SK-N-SH treated with all-trans-retinoic acid at 6 μM for 48 hours (cell line): ENCODE results near the gene MAPK8IP3.

Experiments used
- ATAC-seq: fragments of 200-7000 bp; cut with Tn5 transposase; 3 replicates; pipeline ENCODE4 v1.9.1; 2020; ENCODE audit warnings: mild to moderate bottlenecking, moderate library complexity
- BACH2 ChIP-seq: fragments of 250-450 bp; sonication (Bioruptor Pico); IDR thresholded peaks from 2 replicates; pipeline ENCODE4 v1.9.0; 2021; ENCODE audit warnings: mild to moderate bottlenecking, borderline replicate concordance
- CSDC2 ChIP-seq: fragments of 250-450 bp; sonication (Bioruptor Pico); IDR thresholded peaks from 2 replicates; pipeline ENCODE4 v1.5.0; 2020; ENCODE audit warnings: mild to moderate bottlenecking, moderate library complexity
- ESRRG ChIP-seq: fragments of 250-450 bp; sonication (Bioruptor Pico); IDR thresholded peaks from 2 replicates; pipeline ENCODE4 v1.6.1; 2021; ENCODE audit warnings: mild to moderate bottlenecking
- GLIS3 ChIP-seq: fragments of 250-450 bp; sonication (Bioruptor Pico); IDR thresholded peaks from 2 replicates; pipeline ENCODE4 v1.5.0; 2020; ENCODE audit warnings: mild to moderate bottlenecking, moderate library complexity
- ISL1 ChIP-seq: fragments of 250-450 bp; sonication (Bioruptor Pico); IDR thresholded peaks from 2 replicates; pipeline ENCODE4 v2.1.2; 2022; ENCODE audit warnings: mild to moderate bottlenecking, moderate library complexity
- PPARA ChIP-seq: fragments of 250-450 bp; sonication (Bioruptor Pico); IDR thresholded peaks from 2 replicates; pipeline ENCODE4 v1.5.0; 2020; ENCODE audit warnings: mild to moderate bottlenecking, borderline replicate concordance
- RARB ChIP-seq: fragments of 250-450 bp; sonication (Bioruptor Pico); IDR thresholded peaks from 2 replicates; pipeline ENCODE4 v1.8.0; 2021; ENCODE audit warnings: mild to moderate bottlenecking, moderate library complexity
- SNAI2 ChIP-seq: fragments of 250-450 bp; sonication (Bioruptor Pico); IDR thresholded peaks from 2 replicates; pipeline ENCODE4 v1.5.0; 2020; ENCODE audit warnings: mild to moderate bottlenecking, moderate library complexity
- TCF4 ChIP-seq: fragments of 250-450 bp; sonication (Bioruptor Pico); IDR thresholded peaks from 2 replicates; pipeline ENCODE4 v1.8.0; 2021; ENCODE audit warnings: mild to moderate bottlenecking, moderate library complexity, borderline replicate concordance
- TOX ChIP-seq: fragments of 250-450 bp; sonication (Bioruptor Pico); IDR thresholded peaks from 2 replicates; pipeline ENCODE4 v1.8.0; 2021; ENCODE audit warnings: mild to moderate bottlenecking, moderate library complexity, borderline replicate concordance
- ZC3H10 ChIP-seq: fragments of 250-450 bp; sonication (Bioruptor Pico); IDR thresholded peaks from 2 replicates; pipeline ENCODE4 v1.5.1; 2021; ENCODE audit warnings: mild to moderate bottlenecking, moderate library complexity
- ZNF565 ChIP-seq: fragments of 450-650 bp; formaldehyde crosslinking; conservative IDR thresholded peaks from 2 replicates; pipeline ENCODE4 v1.5.0; 2020; ENCODE audit warnings: low read depth, mild to moderate bottlenecking, moderate library complexity
- ZNF70 ChIP-seq: fragments of 450-650 bp; formaldehyde crosslinking; IDR thresholded peaks from 2 replicates; pipeline ENCODE4 v1.5.0; 2020; ENCODE audit warnings: mild to moderate bottlenecking, moderate library complexity
- ZNF8 ChIP-seq: fragments of 450-650 bp; formaldehyde crosslinking; IDR thresholded peaks from 2 replicates; pipeline ENCODE4 v1.5.0; 2020; ENCODE audit warnings: mild to moderate bottlenecking, moderate library complexity
- TF ChIP-seq, protein P1 (sequence below): fragments of 250-450 bp; sonication (Bioruptor Pico); IDR thresholded peaks from 2 replicates; pipeline ENCODE4 v1.5.1; 2020; ENCODE audit warnings: low read depth, mild to moderate bottlenecking, moderate library complexity
- TF ChIP-seq, protein P2 (sequence below): fragments of 250-450 bp; sonication (Bioruptor Pico); IDR thresholded peaks from 2 replicates; pipeline ENCODE4 v1.5.1; 2021; ENCODE audit warnings: mild to moderate bottlenecking, moderate library complexity
- TF ChIP-seq, protein P3 (sequence below): fragments of 250-450 bp; sonication (Bioruptor Pico); IDR thresholded peaks from 2 replicates; pipeline ENCODE4 v1.8.0; 2020; ENCODE audit warnings: mild to moderate bottlenecking, moderate library complexity, borderline replicate concordance
- TF ChIP-seq, protein P4 (sequence below): fragments of 250-450 bp; sonication (Bioruptor Pico); IDR thresholded peaks from 2 replicates; pipeline ENCODE4 v1.8.0; 2021; ENCODE audit warnings: low read depth, mild to moderate bottlenecking, moderate library complexity, borderline replicate concordance
- TF ChIP-seq, protein P5 (sequence below): fragments of 250-450 bp; sonication (Bioruptor Pico); IDR thresholded peaks from 2 replicates; pipeline ENCODE4 v1.5.0; 2020; ENCODE audit warnings: mild to moderate bottlenecking, moderate library complexity

Gene MAPK8IP3

DNA sequence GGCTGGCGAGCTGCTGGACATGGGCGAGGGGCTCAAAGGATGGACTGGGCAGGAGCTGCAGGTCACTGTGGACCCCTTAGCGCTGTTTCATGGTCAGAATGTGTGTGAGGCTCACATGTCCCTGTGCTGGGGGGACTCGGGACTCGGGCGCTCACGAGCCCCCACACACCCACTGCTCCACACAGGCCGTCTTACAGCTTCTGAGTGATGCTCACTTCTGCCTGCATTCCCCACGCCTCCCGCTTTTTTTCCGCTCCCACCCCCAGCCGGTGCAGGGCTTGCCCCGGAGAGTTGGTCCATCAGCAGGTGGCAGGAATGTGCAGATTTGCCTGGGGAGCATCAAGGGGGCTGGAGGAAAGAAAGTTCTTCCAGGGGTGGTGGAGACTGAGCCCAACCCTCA, 48.2 kb upstream of the MAPK8IP3 start:
- TF ChIP-seq, protein P1, sequence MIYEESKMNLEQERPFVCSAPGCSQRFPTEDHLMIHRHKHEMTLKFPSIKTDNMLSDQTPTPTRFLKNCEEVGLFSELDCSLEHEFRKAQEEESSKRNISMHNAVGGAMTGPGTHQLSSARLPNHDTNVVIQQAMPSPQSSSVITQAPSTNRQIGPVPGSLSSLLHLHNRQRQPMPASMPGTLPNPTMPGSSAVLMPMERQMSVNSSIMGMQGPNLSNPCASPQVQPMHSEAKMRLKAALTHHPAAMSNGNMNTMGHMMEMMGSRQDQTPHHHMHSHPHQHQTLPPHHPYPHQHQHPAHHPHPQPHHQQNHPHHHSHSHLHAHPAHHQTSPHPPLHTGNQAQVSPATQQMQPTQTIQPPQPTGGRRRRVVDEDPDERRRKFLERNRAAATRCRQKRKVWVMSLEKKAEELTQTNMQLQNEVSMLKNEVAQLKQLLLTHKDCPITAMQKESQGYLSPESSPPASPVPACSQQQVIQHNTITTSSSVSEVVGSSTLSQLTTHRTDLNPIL: no peak
- TF ChIP-seq PPARA (CRISPR knock-in tag) (no peak), TOX (CRISPR knock-in tag) (no peak), ZNF8 (CRISPR knock-in tag) (no peak), RARB (no peak), BACH2 (no peak), ZNF70 (CRISPR knock-in tag) (no peak), ZC3H10 (CRISPR knock-in tag) (no peak)
- TF ChIP-seq, protein P2, sequence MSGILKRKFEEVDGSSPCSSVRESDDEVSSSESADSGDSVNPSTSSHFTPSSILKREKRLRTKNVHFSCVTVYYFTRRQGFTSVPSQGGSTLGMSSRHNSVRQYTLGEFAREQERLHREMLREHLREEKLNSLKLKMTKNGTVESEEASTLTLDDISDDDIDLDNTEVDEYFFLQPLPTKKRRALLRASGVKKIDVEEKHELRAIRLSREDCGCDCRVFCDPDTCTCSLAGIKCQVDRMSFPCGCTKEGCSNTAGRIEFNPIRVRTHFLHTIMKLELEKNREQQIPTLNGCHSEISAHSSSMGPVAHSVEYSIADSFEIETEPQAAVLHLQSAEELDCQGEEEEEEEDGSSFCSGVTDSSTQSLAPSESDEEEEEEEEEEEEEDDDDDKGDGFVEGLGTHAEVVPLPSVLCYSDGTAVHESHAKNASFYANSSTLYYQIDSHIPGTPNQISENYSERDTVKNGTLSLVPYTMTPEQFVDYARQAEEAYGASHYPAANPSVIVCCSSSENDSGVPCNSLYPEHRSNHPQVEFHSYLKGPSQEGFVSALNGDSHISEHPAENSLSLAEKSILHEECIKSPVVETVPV (CRISPR knock-in tag): no peak
- TF ChIP-seq, protein P3, sequence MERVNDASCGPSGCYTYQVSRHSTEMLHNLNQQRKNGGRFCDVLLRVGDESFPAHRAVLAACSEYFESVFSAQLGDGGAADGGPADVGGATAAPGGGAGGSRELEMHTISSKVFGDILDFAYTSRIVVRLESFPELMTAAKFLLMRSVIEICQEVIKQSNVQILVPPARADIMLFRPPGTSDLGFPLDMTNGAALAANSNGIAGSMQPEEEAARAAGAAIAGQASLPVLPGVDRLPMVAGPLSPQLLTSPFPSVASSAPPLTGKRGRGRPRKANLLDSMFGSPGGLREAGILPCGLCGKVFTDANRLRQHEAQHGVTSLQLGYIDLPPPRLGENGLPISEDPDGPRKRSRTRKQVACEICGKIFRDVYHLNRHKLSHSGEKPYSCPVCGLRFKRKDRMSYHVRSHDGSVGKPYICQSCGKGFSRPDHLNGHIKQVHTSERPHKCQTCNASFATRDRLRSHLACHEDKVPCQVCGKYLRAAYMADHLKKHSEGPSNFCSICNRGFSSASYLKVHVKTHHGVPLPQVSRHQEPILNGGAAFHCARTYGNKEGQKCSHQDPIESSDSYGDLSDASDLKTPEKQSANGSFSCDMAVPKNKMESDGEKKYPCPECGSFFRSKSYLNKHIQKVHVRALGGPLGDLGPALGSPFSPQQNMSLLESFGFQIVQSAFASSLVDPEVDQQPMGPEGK (CRISPR knock-in tag): no peak
- TF ChIP-seq, protein P4, sequence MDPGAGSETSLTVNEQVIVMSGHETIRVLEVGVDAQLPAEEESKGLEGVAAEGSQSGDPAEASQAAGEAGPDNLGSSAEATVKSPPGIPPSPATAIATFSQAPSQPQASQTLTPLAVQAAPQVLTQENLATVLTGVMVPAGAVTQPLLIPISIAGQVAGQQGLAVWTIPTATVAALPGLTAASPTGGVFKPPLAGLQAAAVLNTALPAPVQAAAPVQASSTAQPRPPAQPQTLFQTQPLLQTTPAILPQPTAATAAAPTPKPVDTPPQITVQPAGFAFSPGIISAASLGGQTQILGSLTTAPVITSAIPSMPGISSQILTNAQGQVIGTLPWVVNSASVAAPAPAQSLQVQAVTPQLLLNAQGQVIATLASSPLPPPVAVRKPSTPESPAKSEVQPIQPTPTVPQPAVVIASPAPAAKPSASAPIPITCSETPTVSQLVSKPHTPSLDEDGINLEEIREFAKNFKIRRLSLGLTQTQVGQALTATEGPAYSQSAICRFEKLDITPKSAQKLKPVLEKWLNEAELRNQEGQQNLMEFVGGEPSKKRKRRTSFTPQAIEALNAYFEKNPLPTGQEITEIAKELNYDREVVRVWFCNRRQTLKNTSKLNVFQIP (CRISPR knock-in tag): no peak
- no peak for ATAC-seq

DNA sequence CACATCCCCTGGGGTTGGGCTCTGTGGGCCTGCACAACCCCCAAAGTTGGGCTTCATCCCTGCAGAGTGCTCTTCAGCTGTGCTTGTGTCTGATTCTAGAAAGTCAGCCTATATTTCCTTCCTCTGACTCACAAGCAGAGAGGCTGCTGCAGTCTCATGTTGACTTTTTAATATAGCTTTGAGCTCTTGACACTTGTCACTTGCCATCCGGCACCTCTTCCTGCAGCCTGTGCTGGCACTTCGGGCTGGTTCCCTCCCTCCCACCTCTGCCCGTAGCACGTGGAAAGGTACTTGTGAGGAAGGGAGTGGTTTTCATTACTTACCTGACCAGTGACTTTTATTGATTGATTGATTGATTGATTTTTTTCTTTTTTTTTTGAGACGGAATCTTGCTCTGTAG, 47.0 kb upstream of the MAPK8IP3 start:
- no peak for ATAC-seq
- TF ChIP-seq ESRRG (CRISPR knock-in tag) (no peak), ZNF565 (CRISPR knock-in tag) (no peak)

DNA sequence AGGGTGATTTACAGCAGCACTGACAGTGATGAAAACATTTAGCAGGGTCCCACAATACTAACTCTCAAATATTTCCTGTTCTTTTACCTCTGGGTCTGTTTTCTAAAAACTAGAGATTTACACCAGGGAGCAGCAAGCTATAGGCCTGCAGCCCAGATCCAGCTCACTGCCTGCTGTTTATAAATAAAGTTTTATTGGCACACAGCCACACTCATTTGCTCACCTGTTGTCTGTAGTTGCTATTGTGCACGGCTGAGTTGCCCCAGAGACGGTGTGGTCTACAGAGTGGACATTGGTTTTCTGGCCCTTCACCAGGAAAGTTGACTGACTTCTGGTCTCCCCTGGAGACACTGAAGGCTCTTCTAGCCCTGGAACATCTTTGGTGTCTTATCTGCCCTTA, 44.2 kb upstream of the MAPK8IP3 start:
- no peak for TF ChIP-seq TCF4 (CRISPR knock-in tag)
- TF ChIP-seq, protein P4 (CRISPR knock-in tag): no peak
- TF ChIP-seq SNAI2: no peak
- TF ChIP-seq ESRRG (CRISPR knock-in tag): no peak
- no peak for TF ChIP-seq ZNF70 (CRISPR knock-in tag)
- TF ChIP-seq PPARA (CRISPR knock-in tag): no peak
- TF ChIP-seq ZNF565 (CRISPR knock-in tag): no peak
- no peak for TF ChIP-seq ISL1 (CRISPR knock-in tag)
- no peak for TF ChIP-seq GLIS3 (CRISPR knock-in tag)
- no peak for TF ChIP-seq ZC3H10 (CRISPR knock-in tag)
- TF ChIP-seq, protein P2 (CRISPR knock-in tag): no peak
- TF ChIP-seq, protein P5, sequence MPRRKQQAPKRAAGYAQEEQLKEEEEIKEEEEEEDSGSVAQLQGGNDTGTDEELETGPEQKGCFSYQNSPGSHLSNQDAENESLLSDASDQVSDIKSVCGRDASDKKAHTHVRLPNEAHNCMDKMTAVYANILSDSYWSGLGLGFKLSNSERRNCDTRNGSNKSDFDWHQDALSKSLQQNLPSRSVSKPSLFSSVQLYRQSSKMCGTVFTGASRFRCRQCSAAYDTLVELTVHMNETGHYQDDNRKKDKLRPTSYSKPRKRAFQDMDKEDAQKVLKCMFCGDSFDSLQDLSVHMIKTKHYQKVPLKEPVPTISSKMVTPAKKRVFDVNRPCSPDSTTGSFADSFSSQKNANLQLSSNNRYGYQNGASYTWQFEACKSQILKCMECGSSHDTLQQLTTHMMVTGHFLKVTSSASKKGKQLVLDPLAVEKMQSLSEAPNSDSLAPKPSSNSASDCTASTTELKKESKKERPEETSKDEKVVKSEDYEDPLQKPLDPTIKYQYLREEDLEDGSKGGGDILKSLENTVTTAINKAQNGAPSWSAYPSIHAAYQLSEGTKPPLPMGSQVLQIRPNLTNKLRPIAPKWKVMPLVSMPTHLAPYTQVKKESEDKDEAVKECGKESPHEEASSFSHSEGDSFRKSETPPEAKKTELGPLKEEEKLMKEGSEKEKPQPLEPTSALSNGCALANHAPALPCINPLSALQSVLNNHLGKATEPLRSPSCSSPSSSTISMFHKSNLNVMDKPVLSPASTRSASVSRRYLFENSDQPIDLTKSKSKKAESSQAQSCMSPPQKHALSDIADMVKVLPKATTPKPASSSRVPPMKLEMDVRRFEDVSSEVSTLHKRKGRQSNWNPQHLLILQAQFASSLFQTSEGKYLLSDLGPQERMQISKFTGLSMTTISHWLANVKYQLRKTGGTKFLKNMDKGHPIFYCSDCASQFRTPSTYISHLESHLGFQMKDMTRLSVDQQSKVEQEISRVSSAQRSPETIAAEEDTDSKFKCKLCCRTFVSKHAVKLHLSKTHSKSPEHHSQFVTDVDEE: no peak
- no peak for TF ChIP-seq CSDC2 (CRISPR knock-in tag)
- TF ChIP-seq TOX (CRISPR knock-in tag): no peak
- TF ChIP-seq, protein P3 (CRISPR knock-in tag): no peak
- no peak for TF ChIP-seq ZNF8 (CRISPR knock-in tag)
- no peak for ATAC-seq
